K562 (cell line): ENCODE measurements around the gene SMS.

ENCODE experiments used
- CTCF ChIP-seq, 3 experiments: IDR thresholded peaks in 2 of 3; conservative IDR thresholded peaks in 1 of 3; 2 replicates each; pipeline ENCODE4 v1.5.1; 2011 to 2012; ENCODE audit warnings: low read length in 3 of 3, mild to moderate bottlenecking in 3 of 3, control low read depth in 2 of 3, improper control_type of control experiment in 1 of 3, inconsistent platforms in 1 of 3, low read depth in 1 of 3, mixed read lengths in 1 of 3, moderate library complexity in 1 of 3; ENCODE audit not compliant: insufficient read depth in 2 of 3
- FOXP4 ChIP-seq: sonication (generic); formaldehyde crosslinking; IDR thresholded peaks from 2 replicates; pipeline ENCODE4 v1.8.0; 2022; ENCODE audit warnings: mild to moderate bottlenecking, missing genetic modification reagents, borderline replicate concordance
- NR1H2 ChIP-seq: sonication (generic); formaldehyde crosslinking; IDR thresholded peaks from 2 replicates; pipeline ENCODE4 v1.4.0; 2020; ENCODE audit warnings: mild to moderate bottlenecking, missing genetic modification reagents
- POLR2AphosphoS5 ChIP-seq: IDR thresholded peaks from 2 replicates; pipeline ENCODE4 v1.6.1; 2011; ENCODE audit warnings: mild to moderate bottlenecking, low read depth, low read length, moderate library complexity; ENCODE audit not compliant: control insufficient read depth, insufficient read depth
- SMAD3 ChIP-seq: fragments of 450-650 bp; formaldehyde crosslinking; conservative IDR thresholded peaks from 2 replicates; pipeline ENCODE4 v1.4.0; 2020; ENCODE audit warnings: mild to moderate bottlenecking
- TAF7 ChIP-seq: fragments of 450-650 bp; IDR thresholded peaks from 2 replicates; pipeline ENCODE4 v1.6.1; 2016; ENCODE audit warnings: missing genetic modification characterization, missing compliant biosample characterization
- ZBTB8A ChIP-seq: fragments of 450-650 bp; IDR thresholded peaks from 2 replicates; pipeline ENCODE4 v1.6.1; 2018; ENCODE audit warnings: mild to moderate bottlenecking, moderate library complexity; ENCODE audit not compliant: partially characterized antibody
- ZC3H11A ChIP-seq: IDR thresholded peaks from 2 replicates; pipeline ENCODE4 v1.6.1; 2012; ENCODE audit warnings: low read depth, low read length, improper control_type of control experiment

- TF ChIP-seq ZC3H11A (no peak), TAF7 (no peak), NR1H2 (CRISPR knock-in tag) (no peak), ZBTB8A (no peak), SMAD3 (CRISPR knock-in tag) (no peak), FOXP4 (CRISPR knock-in tag) (no peak), POLR2AphosphoS5 (no peak), CTCF (IDR thresholded peaks at IDR 0.05 in 2 of 3, conservative IDR thresholded peaks at IDR 0.05 in 1 of 3; ENCODE audit: insufficient read depth in 2 of 3, low read depth in 1 of 3, low read length in 3 of 3) (no peak)
These were observed 81.3 kb downstream of the SMS start for GRCh38 chrX:22021751-22022324.
